HEK293 (cell line): Measurements from ENCODE around the gene RHEX.

Experiments used
- CTCF ChIA-PET: fragments of 350-600 bp; formaldehyde crosslinking; extraction: SDS; loops from one replicate; lab custom pipeline; 2021; ENCODE audit warnings: antibody characterized with exemption; lab: Yijun Ruan, JAX
- POLR2A ChIA-PET: fragments of 300-600 bp; formaldehyde crosslinking; extraction: SDS; loops from one replicate; lab custom pipeline; 2020; ENCODE audit warnings: antibody characterized with exemption, inconsistent platforms; lab: Yijun Ruan, JAX
- H3K27ac ChIP-seq: fragments of 200-500 bp; sonication (Bioruptor generic); 2 replicates; pipeline ENCODE4 v1.5.1; 2014; ENCODE audit warnings: low read depth, low read length, control low read depth, inconsistent platforms; ENCODE audit errors: extremely low read depth
- H3K36me3 ChIP-seq, 2 experiments: fragments of 200-500 bp in 1 of 2; sonication (Bioruptor generic) in 1 of 2; 1 replicate in 1 of 2; 2 replicates in 1 of 2; pipeline ENCODE4 v1.5.1; 2014 to 2017; ENCODE audit warnings: inconsistent platforms in 2 of 2, low read length in 2 of 2; ENCODE audit not compliant: control insufficient read depth in 2 of 2, insufficient read depth in 1 of 2
- H3K4me1 ChIP-seq: fragments of 200-500 bp; sonication (Bioruptor generic); 2 replicates; pipeline ENCODE4 v1.5.1; 2014; ENCODE audit warnings: mild to moderate bottlenecking, low read length, inconsistent platforms; ENCODE audit not compliant: control insufficient read depth, insufficient read depth
- H3K4me3 ChIP-seq: 2 replicates; pipeline ENCODE4 v1.5.1; 2011; ENCODE audit warnings: low read depth, mild to moderate bottlenecking, control low read depth, low read length, moderate library complexity
- H3K9me3 ChIP-seq: fragments of 200-500 bp; sonication (Bioruptor generic); 2 replicates; pipeline ENCODE4 v1.5.1; 2014; ENCODE audit warnings: low read depth, low read length, inconsistent platforms; ENCODE audit not compliant: control insufficient read depth, insufficient read depth
- KLF9 ChIP-seq: fragments of 450-650 bp; formaldehyde crosslinking; IDR thresholded peaks from 2 replicates; pipeline ENCODE4 v1.5.1; 2016; ENCODE audit warnings: missing biosample characterization, missing genetic modification characterization, low read depth
- OSR2 ChIP-seq: fragments of 450-650 bp; formaldehyde crosslinking; IDR thresholded peaks from 2 replicates; pipeline ENCODE4 v1.5.1; 2016; ENCODE audit warnings: missing biosample characterization, missing genetic modification characterization
- SETDB1 ChIP-seq: IDR thresholded peaks from one replicate; pipeline ENCODE4 v1.6.1; 2017; ENCODE audit warnings: mild to moderate bottlenecking, low read length, moderate library complexity, mixed read lengths; ENCODE audit not compliant: insufficient read length
- YY2 ChIP-seq: fragments of 450-650 bp; formaldehyde crosslinking; IDR thresholded peaks from 2 replicates; pipeline ENCODE4 v1.5.1; 2016; ENCODE audit warnings: missing biosample characterization, missing genetic modification characterization
- ZNF16 ChIP-seq: fragments of 450-650 bp; formaldehyde crosslinking; IDR thresholded peaks from 2 replicates; pipeline ENCODE4 v1.5.1; 2016; ENCODE audit warnings: low read depth, missing biosample characterization, missing genetic modification characterization
- ZNF184 ChIP-seq: fragments of 450-650 bp; IDR thresholded peaks from 2 replicates; pipeline ENCODE4 v1.5.1; 2018; ENCODE audit warnings: missing biosample characterization, mild to moderate bottlenecking, missing genetic modification characterization
- ZNF223 ChIP-seq: fragments of 450-650 bp; formaldehyde crosslinking; IDR thresholded peaks from 2 replicates; pipeline ENCODE4 v1.5.1; 2016; ENCODE audit warnings: missing biosample characterization, missing genetic modification characterization
- ZNF274 ChIP-seq, 2 experiments: fragments of 200-500 bp in 1 of 2; fragments of 450-650 bp in 1 of 2; sonication (Bioruptor generic) in 1 of 2; formaldehyde crosslinking in 1 of 2; IDR thresholded peaks; 2 replicates each; pipeline versions ENCODE4 v1.5.1 to v1.6.1; 2014 to 2016; ENCODE audit warnings: borderline replicate concordance in 1 of 2, inconsistent platforms in 1 of 2, low read length in 1 of 2, missing biosample characterization in 1 of 2, missing genetic modification characterization in 1 of 2
- ZNF341 ChIP-seq: fragments of 450-650 bp; formaldehyde crosslinking; IDR thresholded peaks from 2 replicates; pipeline ENCODE4; 2016; ENCODE audit warnings: low read depth, missing biosample characterization, missing genetic modification characterization
- ZNF629 ChIP-seq: fragments of 450-650 bp; formaldehyde crosslinking; IDR thresholded peaks from 2 replicates; pipeline ENCODE4 v1.5.1; 2017; ENCODE audit warnings: missing biosample characterization, missing genetic modification characterization
- ZNF768 ChIP-seq: fragments of 450-650 bp; formaldehyde crosslinking; IDR thresholded peaks from 2 replicates; pipeline ENCODE4 v1.5.1; 2018; ENCODE audit warnings: missing biosample characterization, mild to moderate bottlenecking, missing genetic modification characterization
- ZNF785 ChIP-seq: fragments of 450-650 bp; formaldehyde crosslinking; IDR thresholded peaks from 2 replicates; pipeline ENCODE4 v1.5.1; 2016; ENCODE audit warnings: missing biosample characterization, missing genetic modification characterization
- ZNF843 ChIP-seq: fragments of 450-650 bp; formaldehyde crosslinking; IDR thresholded peaks from 2 replicates; pipeline ENCODE4 v1.5.1; 2016; ENCODE audit warnings: missing biosample characterization, missing genetic modification characterization
- ZXDB ChIP-seq: fragments of 450-650 bp; formaldehyde crosslinking; IDR thresholded peaks from 2 replicates; pipeline ENCODE4 v1.5.1; 2016; ENCODE audit warnings: missing biosample characterization, missing genetic modification characterization
- TF ChIP-seq, protein P1 (sequence below): fragments of 450-650 bp; formaldehyde crosslinking; IDR thresholded peaks from 2 replicates; pipeline ENCODE4; 2016; ENCODE audit warnings: missing biosample characterization, missing genetic modification characterization
- TF ChIP-seq, protein P2 (sequence below): fragments of 450-650 bp; formaldehyde crosslinking; IDR thresholded peaks from 2 replicates; pipeline ENCODE4 v1.5.1; 2016; ENCODE audit warnings: missing biosample characterization, missing genetic modification characterization
- TF ChIP-seq, protein P3 (sequence below): fragments of 450-650 bp; formaldehyde crosslinking; IDR thresholded peaks from 2 replicates; pipeline ENCODE4 v1.5.1; 2017; ENCODE audit warnings: missing biosample characterization, missing genetic modification characterization

The RHEX gene

DNA sequence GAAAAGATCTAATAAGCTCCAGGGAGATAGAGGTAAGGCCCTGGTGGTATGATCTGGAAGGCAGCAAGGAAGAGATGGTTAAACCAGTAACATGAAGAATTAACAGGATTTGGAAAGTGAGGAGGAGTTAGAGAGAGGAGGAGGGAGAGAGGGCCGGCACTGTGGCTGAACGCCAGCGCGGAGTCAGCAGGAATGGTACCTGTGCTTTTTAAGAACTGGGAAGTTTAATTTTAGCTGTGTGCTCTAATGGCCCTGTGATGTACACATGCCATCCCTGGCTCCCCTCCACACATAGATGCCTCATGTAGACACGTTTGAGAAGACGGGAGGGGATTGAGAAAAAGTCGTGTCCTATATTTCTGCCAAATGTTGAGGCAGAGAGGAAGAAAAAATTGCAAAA, 78.1 kb downstream of the RHEX start:
- Histone ChIP-seq H3K36me3 (no peaks in the 10 kb centered on the region), H3K4me3 (no peak overlapping the region), H3K9me3 (no peaks in the 10 kb centered on the region), H3K27ac (no peak overlapping the region), H3K4me1 (no peaks in the 10 kb centered on the region)
- POLR2A ChIA-PET = no interaction called here
- TF ChIP-seq OSR2 (tag by site-specific recombination) (no peak), ZNF223 (no peak), KLF9 (no peak), YY2 (tag by site-specific recombination) (no peak), ZXDB (no peak), ZNF768 (no peak), ZNF843 (tag by site-specific recombination) (no peak), SETDB1 (no peak), ZNF16 (tag by site-specific recombination) (no peak), ZNF341 (no peak), ZNF629 (tag by site-specific recombination) (no peak)
- TF ChIP-seq, protein P1, sequence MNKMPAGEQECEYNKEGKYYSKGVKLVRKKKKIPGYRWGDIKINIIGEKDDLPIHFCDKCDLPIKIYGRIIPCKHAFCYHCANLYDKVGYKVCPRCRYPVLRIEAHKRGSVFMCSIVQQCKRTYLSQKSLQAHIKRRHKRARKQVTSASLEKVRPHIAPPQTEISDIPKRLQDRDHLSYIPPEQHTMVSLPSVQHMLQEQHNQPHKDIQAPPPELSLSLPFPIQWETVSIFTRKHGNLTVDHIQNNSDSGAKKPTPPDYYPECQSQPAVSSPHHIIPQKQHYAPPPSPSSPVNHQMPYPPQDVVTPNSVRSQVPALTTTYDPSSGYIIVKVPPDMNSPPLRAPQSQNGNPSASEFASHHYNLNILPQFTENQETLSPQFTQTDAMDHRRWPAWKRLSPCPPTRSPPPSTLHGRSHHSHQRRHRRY (tag by site-specific recombination) = no peak
- CTCF ChIA-PET = no interaction called here

DNA sequence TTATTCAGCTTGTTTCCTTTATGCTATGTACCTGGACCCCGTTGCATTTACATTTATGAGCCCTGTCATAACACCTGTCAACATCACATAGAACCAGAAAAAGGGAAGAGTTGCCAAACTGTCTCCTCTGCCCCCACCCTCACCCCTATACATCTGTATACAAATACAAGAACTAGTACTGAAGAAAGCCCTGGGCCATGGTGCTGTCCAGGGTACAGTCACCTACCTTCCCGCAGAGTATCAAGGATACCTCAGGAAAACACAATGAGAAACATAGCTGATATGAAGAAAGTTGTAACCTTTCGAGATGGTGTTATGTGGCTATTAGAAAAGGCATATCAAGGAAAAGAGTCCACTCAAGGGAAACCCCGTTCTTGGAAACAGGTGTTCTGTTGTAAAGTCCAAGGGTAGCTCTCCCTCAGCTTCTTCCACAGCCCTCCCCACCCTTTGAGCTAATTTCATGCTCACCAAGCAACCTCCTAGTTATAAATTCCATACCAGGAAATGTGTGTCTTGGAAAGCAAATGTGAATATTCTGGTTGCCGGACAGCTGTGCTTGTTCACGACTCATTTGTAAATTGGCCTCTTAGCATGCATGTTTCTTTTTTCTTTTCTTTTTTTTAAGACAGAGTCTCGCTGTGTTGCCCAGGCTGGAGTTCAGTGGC, 80.9 kb downstream of the RHEX start:
- H3K36me3 ChIP-seq = no peaks in the 10 kb centered on the region
- CTCF ChIA-PET = interaction anchor here (0.6 to 1.5 kb wide), 3 partner anchors 215 to 531 kb away, joined by 3 to 4 read pairs (median 3); no protein-coding TSS in a partner anchor
- H3K4me1 ChIP-seq = no peaks in the 10 kb centered on the region
- TF ChIP-seq, protein P2, sequence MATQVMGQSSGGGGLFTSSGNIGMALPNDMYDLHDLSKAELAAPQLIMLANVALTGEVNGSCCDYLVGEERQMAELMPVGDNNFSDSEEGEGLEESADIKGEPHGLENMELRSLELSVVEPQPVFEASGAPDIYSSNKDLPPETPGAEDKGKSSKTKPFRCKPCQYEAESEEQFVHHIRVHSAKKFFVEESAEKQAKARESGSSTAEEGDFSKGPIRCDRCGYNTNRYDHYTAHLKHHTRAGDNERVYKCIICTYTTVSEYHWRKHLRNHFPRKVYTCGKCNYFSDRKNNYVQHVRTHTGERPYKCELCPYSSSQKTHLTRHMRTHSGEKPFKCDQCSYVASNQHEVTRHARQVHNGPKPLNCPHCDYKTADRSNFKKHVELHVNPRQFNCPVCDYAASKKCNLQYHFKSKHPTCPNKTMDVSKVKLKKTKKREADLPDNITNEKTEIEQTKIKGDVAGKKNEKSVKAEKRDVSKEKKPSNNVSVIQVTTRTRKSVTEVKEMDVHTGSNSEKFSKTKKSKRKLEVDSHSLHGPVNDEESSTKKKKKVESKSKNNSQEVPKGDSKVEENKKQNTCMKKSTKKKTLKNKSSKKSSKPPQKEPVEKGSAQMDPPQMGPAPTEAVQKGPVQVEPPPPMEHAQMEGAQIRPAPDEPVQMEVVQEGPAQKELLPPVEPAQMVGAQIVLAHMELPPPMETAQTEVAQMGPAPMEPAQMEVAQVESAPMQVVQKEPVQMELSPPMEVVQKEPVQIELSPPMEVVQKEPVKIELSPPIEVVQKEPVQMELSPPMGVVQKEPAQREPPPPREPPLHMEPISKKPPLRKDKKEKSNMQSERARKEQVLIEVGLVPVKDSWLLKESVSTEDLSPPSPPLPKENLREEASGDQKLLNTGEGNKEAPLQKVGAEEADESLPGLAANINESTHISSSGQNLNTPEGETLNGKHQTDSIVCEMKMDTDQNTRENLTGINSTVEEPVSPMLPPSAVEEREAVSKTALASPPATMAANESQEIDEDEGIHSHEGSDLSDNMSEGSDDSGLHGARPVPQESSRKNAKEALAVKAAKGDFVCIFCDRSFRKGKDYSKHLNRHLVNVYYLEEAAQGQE (tag by site-specific recombination) = peak; percentile 88
- TF ChIP-seq, protein P1 (tag by site-specific recombination) = no peak
- TF ChIP-seq ZNF785 (tag by site-specific recombination) (no peak), ZNF274 (IDR thresholded peaks at IDR 0.05; ENCODE audit: low read length) (no peak), ZNF274 (tag by site-specific recombination; IDR thresholded peaks at IDR 0.05; ENCODE audit: borderline replicate concordance) (no peak), ZNF184 (tag by site-specific recombination) (no peak)
- TF ChIP-seq, protein P3, sequence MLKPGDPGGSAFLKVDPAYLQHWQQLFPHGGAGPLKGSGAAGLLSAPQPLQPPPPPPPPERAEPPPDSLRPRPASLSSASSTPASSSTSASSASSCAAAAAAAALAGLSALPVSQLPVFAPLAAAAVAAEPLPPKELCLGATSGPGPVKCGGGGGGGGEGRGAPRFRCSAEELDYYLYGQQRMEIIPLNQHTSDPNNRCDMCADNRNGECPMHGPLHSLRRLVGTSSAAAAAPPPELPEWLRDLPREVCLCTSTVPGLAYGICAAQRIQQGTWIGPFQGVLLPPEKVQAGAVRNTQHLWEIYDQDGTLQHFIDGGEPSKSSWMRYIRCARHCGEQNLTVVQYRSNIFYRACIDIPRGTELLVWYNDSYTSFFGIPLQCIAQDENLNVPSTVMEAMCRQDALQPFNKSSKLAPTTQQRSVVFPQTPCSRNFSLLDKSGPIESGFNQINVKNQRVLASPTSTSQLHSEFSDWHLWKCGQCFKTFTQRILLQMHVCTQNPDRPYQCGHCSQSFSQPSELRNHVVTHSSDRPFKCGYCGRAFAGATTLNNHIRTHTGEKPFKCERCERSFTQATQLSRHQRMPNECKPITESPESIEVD = no peak
- no peak overlapping the region for H3K27ac ChIP-seq
- POLR2A ChIA-PET = no interaction called here
- H3K4me3 ChIP-seq = no peak overlapping the region
- no peaks in the 10 kb centered on the region for H3K9me3 ChIP-seq
